Measurements from ENCODE around the gene FHIT. TPM values are rescaled to one million over a fixed set of nuclear protein-coding genes. Genes with fewer than 3 reads are reported as not detected.
"Not testable (repeated sequence)": the region's sequence is repeated elsewhere in the genome, so short reads cannot be mapped to it uniquely, and the experiment has no call there.

The FHIT gene
- total RNA-seq, 1 donor from 2014 or later = 0.53 TPM

DNA sequence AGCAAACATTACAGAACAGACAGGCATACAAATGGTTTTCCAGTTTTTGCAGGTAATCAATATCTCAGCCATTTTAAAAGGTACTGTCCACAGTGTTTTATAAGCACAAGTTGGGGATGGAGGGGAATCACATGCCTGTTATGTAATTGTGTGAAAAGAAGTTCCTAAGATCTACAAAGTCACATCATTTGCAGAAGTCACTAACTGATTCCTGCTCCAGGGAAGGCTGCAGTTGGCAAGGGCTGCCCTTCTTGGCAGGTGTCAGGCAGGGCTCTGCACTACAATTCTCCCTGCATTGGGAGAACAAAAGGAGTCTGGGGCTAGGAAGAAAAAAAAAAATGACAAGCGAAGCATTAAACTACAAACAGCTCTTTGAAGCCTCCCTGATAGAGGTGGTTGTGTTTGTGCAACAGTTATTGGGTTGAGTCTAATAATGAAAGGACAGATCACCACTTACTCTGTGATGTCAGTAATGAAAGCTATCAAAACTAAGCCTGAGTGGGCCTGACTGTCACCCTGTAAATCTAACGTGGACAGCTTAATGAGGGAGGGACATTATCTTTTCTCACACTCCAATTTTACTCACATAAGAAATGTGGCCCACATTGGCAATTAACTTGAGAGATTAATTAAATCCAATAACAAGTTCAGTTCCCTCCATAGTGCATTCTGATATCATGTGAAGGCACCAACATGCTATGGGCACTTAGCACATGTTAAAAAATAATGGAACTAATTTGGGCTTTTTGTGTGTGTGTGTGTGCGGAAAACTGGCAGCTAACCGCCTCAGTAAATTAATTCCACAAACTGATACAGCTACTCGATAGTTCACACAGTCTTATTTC is 242.9 kb downstream of the FHIT start:
- DNase-seq (ENCODE audit: low read depth) = no peak

GRCh38 chr3:61005591-61005990 is 245.7 kb downstream of the FHIT start:
- no peak for DNase-seq (ENCODE audit: low read depth)

- DNase-seq (ENCODE audit: low read depth) = no peak
Observed at GRCh38 chr3:60998858-60999257, 252.4 kb downstream of the FHIT start.

GRCh38 chr3:60992395-60992794 is 258.9 kb downstream of the FHIT start:
- DNase-seq (ENCODE audit: low read depth) = peak; percentile 9

GRCh38 chr3:60990442-60990730 is 260.9 kb downstream of the FHIT start:
- no peak for DNase-seq (ENCODE audit: low read depth)

DNA sequence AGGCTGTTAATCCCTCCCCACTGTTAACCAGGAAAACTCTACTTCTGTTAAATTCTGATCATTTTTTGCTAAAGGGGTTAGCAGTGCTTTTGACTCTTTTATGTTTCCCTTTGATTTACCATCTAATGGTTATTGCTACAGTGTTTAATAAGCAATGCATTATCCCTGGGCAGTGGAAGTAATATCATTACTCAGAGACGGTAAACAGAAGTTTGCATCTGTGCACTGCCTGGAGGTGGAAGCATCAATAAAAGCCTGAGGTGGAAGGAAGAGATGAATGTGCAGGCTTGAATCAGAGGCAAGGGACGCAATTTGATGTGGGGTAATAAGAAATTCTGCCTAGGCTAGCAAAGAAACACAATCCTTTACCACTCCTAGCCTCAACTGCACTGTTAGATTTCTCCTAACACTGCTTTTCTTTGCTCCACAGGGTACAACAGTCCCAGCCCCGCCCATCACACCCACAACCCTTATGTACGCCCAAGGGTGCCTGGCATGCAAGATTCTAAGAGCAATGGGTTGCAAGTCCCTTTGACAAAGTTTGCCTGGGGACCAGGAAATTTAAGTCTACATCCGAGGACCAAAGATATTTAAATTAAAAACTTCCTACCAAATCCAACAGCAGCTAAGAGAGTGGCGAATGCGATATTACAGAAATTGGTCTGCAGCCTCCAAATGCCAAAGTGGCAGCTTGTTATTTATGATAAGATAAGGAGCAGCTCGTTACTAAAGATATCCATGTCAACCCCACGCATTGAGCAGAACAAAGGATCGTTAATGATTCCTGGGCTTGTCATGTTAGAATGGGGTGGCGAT is 261.4 kb downstream of the FHIT start:
- no peak for DNase-seq (ENCODE audit: low read depth)

DNA sequence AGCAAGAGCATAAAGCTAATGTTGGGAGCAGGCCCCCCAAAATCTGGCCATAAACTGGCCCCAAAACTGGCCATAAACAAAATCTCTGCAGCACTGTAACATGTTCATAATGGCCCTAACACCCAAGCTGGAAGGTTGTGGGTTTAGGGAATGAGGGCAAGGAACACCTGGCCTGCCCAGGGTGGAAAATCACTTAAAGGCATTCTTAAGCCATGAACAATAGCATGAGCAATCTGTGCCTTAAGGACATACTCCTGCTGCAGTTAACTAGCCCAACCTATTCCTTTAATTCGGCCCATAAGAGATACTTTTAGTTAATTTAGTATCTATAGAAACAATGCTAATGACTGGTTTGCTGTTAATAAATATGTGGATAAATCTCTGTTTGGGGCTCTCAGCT is 264.1 kb downstream of the FHIT start:
- DNase-seq (ENCODE audit: low read depth) = not testable (repeated sequence)

DNA sequence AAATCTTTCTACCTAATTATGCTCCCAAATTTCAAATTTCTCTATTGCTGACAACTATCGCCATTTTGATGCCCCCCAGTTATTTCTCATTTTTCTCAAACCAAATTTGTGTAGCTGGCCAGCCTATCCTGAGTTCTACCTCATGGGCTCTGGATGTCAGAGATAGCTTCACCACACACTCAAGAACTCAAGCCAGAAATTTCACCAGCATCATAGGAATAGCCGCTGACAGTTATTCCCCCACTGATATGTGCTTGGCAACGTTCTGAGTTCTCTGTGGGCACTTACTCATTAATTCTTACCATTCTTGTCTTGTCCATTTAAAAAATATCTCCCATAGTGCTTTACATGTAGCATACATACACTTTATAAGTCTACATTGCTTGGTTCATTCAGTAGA is 264.7 kb downstream of the FHIT start:
- DNase-seq (ENCODE audit: low read depth) = no peak

- DNase-seq (ENCODE audit: low read depth) = no peak
Observed at GRCh38 chr3:60983906-60984305, 267.3 kb downstream of the FHIT start.

DNA sequence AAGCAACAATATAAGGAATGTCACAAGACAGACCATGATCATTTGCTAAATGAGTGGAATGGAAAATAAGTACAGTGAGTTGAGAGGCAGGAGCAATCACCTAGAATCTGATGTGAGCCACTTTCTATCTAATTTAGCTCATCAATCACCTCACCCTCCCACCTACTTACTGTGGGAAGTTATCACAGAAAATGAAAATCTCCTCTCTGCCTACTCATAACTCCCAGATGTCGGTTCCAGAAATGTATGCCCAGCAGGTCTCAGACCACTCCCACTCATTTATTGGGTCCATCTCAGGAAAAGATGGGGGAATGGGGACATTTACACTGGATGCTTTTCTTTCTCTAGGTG is 270.9 kb downstream of the FHIT start:
- no peak for DNase-seq (ENCODE audit: low read depth)

DNA sequence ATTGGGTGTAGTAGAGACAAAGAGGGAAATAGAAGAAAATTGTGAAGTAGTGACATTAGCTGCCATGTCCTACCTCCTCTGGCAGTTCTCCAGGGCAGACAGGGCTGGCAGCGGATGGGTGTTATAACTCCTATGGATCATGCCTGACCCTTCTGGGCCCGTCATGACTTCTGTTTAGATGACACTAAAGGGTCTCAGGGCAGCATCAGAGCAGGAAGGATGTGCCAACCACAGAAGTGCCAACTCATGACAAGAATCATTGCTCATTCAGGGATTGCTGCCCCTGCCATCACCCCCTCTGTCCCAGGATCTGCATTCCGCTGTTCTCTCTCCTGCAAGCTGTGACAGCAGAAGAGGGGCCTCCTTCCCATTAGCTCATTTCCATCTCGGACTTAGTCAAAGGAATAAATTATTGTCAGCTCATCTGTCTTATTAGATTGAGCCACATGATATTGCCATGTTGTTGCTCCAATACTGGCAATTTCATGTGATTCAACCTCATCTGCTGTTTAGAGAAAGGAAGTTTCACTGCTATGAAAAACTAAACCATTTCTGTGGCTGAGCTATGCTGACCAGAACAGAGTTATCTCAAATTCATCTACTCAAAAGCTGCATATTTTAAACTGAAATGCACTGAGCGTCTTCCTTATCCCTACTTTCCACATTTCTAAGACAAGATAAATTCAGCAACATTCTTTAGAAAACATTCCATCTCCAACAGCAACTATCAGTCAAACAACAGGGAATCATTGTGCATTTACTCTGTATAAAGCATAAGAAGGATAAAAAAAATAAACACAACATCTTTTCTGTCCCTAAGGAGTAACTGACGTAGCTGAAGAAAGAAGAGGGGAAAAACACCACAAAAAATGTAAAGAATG is 271.6 kb downstream of the FHIT start:
- no peak for DNase-seq (ENCODE audit: low read depth)

- DNase-seq (ENCODE audit: low read depth) = no peak
Observed at GRCh38 chr3:60973321-60973720, 277.9 kb downstream of the FHIT start.

- no peak for DNase-seq (ENCODE audit: low read depth)
Observed at GRCh38 chr3:60972599-60972998, 278.7 kb downstream of the FHIT start.

- DNase-seq (ENCODE audit: low read depth) = no peak
Observed at GRCh38 chr3:60970850-60971249, 280.4 kb downstream of the FHIT start.

GRCh38 chr3:60967141-60967540 is 284.1 kb downstream of the FHIT start:
- no peak for DNase-seq (ENCODE audit: low read depth)

- no peak for DNase-seq (ENCODE audit: low read depth)
Observed at GRCh38 chr3:60957541-60957940, 293.7 kb downstream of the FHIT start.

GRCh38 chr3:60956729-60957128 is 294.5 kb downstream of the FHIT start:
- DNase-seq (ENCODE audit: low read depth) = no peak

- DNase-seq (ENCODE audit: low read depth) = no peak
Observed at GRCh38 chr3:60955034-60955433, 296.2 kb downstream of the FHIT start.

- no peak for DNase-seq (ENCODE audit: low read depth)
Observed at GRCh38 chr3:60954048-60954447, 297.2 kb downstream of the FHIT start.

DNA sequence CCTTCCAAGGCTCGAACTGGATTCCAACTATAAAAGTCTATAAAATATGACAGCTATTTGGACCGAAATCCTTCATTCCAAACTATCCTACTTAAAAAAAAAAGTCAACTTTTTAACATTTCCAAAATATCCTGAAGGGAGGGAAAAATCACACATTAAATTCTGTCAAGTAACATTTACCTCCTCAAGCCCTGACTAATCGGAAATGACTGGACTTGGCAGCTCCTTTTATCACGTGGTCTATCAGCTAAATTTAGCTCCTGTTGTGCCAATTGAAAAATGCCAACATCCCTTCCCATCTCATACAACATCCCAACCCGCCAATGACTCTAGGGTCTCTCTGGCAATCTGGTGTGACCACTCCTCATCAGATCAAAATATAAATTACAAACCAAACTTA is 297.9 kb downstream of the FHIT start:
- no peak for DNase-seq (ENCODE audit: low read depth)

DNA sequence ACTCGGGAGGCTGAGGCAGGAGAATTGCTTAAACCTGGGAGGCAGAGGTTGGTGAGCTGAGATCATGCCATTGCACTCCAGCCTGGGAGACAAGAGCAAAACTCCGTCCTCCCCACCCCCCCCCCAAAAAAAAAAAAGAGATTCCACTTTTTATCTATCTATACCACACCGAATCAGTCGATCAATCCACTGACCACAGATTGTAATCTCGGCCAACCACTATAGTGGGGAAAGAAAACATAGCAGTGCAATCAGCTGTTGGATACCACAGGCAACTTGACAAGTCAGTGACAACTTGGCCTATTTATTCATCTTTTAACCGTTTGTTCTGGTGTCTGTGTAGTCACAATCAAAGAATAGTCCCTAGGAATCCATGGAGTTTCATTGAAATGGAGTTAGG is 299.2 kb downstream of the FHIT start:
- DNase-seq (ENCODE audit: low read depth) = no peak

GRCh38 chr3:60949146-60949545 is 302.1 kb downstream of the FHIT start:
- no peak for DNase-seq (ENCODE audit: low read depth)

All from myocyte (in vitro differentiated cells).